GM19452 (cell line): ENCODE results near the gene ZMIZ1.

Experiments used
- ATAC-seq: cut with Tn5 transposase; IDR thresholded peaks from one replicate; pipeline ENCODE4 v1.9.1; 2021; ENCODE audit not compliant: unreplicated experiment

The ZMIZ1 gene

DNA sequence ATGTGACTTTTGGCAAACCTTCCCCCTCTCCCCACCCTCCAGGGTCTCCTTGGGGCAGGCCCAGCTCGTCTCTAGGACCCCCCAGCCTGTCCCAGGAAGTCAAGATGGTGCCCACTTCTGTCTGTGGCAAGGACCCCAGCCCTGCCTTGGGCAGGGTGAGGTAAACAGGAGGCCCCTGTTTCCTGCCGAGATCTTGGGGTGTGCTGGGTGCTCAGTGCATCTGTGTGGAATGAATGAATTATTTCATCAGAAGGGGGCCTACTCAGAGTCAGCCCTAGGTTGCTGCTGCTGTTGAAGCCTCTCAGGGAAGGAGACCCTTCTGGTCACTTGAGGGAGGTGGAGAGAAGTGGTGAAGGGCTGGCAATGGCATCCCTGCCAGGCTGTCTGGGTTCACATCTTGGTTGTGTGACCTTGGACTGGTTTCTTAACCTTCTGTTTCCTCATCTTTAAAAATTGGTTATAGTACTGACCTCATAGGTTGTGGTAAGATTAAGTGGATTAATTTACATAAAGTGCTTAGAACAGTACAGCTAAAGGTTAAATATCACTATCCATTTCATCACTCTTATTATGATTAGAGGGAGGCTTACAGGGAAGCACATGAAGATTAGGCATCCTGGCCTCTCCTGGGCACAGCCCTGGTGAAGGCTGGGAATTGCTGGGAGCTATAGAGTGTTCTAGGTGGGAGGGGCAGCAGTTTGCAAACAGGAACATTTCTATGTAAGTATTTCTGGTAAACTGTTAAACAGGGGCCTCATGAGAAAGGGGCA, 67.7 kb downstream of the ZMIZ1 start:
- no peak for ATAC-seq

GRCh38 chr10:79137300-79137756, 68.6 kb downstream of the ZMIZ1 start:
- ATAC-seq = peak; percentile 26

DNA sequence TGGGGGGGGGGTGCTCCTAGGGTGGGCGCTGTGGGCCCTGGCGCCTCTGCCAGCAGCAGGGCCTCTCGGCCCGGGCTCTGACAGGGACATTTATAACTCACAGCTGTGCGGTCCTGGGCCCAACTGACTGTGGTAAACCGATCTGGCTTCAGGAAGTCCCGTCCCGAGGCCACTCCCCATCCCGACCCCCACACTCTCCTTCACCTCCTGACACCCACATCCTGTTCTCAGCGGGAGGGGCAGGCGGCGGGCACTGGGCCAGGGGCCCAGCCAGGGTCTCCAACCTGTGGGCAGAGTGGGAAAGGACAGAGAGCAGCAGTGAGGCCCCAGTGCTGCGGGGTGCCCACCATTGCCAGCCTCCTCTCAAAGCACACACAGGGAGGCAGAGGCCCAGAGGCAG, 69.1 kb downstream of the ZMIZ1 start:
- ATAC-seq = peak; percentile 68

DNA sequence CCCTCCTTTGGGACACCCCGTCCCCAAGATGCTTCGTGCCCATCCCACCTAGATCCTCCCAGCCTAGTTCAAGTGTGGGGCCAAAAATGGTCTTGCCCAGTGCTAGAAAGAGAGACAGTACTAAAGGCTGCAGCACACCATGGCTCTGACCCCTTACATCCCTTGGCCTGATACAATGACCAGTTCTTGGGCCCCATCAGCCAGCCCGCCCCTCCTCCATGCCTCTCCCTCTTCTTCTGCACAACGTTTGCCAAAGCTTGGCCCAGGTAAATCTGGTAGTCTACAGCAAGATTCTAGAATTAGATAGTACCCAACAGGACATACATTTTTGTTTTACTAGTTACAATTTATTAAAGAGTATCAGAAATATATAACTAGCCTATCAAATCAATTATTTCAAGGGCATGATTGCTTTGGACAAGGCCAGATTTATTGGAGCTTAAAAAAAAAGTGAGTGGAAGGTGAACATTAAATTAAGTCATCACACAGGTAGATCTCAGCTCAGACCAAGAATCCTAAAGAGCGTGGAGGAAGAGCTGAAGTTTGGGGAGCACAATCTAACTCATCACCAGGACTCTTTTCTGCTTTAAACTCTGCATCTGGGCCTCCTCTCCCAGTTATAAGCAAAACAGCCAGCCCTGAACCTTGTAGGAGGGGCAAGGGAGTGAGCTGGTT, 69.8 kb downstream of the ZMIZ1 start:
- ATAC-seq = no peak

- ATAC-seq = no peak
These were observed 70.5 kb downstream of the ZMIZ1 start for GRCh38 chr10:79139124-79139835.

DNA sequence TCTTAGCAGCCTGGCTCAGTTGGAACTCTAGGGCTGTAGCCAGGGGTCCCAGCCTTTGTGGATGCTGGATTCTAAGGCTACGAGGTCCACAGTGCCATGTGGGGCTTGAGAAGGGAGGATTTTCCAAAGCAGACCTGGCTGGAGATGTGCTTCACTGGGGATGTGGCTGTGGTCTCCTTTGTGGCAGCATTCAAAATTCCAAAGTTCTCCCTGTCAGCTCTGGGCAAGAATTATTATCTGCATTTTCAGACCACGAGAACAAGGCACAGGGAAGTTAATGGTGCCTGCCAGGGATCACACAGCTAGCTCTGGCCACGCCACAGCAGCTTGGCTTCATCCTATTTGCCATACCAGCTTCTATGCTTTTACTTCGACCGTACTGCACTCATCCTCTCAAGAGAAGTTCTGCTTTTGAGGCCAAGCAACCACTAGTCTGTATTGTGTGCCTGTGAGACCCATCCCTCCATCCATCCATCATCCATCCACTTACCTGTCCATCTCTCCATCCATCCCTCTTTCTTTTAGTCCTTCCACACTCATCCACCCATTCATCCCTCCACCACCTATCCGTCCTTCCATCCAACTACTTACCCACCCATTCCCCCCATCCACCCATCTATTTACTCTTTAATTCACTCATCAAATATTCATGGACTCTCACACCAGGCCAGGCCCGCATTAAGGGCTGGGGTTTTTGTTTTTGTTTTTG, 71.5 kb downstream of the ZMIZ1 start:
- ATAC-seq = no peak

DNA sequence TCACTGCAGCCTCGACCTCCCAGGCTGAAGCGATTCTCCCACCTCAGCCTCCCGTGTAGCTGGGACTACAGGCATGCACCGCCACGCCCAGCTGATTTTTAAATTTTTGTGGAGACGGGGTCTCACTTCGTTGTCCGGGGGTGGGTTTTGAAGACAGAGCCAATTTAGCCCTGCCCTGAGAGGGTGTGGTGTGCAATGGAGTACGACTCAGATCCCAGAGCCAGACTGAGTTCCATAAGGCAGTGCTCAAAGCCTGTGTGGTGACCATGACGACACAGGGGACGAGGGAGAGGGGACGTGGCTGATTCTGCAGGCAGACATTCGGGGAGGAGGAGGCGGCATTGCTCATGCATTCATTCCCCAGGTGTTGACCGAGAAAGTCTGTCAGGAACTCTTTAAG, 72.1 kb downstream of the ZMIZ1 start:
- ATAC-seq = no peak

DNA sequence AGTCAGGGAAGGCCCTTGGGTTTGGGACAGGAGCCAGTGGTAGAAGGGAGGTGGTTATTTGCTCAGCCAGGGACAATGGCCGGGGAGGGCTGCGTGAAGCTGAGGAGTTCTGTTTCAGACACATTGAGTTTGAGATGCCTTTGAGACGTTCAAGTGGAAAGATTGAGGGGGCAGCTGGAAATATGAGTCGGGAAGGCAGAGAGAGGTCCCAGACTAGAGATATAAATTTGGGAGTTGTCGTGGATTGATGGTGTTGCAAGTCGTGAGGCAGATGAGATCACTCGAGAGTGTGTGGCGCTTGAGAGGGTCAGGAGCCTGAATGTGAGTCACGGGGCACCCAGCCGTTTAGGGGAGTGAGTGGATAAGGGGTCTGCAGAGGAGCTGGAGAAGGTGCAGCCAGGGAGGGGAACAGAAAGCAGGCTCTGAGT, 73.3 kb downstream of the ZMIZ1 start:
- ATAC-seq = no peak

GRCh38 chr10:79142522-79143309, 74.0 kb downstream of the ZMIZ1 start:
- ATAC-seq = no peak

DNA sequence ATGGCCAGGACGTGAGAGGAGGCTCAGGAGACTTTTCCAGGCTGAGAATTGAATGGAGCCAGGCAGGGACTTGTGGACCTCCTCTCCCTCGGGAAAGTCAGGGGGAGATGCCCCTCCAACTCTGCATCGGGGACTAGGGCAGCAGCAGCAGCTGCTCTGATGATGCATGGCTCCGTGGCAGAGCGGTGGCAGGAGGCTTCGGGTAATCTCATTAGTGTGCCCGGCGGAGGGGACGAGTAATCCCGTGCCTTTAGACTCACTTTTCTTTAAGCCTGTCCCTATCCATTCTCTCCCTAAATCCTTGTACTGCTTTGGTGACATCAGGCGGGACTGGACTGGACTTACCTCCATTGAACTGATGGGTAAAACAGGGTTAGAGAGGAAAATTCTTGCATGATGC, 75.1 kb downstream of the ZMIZ1 start:
- ATAC-seq = no peak

DNA sequence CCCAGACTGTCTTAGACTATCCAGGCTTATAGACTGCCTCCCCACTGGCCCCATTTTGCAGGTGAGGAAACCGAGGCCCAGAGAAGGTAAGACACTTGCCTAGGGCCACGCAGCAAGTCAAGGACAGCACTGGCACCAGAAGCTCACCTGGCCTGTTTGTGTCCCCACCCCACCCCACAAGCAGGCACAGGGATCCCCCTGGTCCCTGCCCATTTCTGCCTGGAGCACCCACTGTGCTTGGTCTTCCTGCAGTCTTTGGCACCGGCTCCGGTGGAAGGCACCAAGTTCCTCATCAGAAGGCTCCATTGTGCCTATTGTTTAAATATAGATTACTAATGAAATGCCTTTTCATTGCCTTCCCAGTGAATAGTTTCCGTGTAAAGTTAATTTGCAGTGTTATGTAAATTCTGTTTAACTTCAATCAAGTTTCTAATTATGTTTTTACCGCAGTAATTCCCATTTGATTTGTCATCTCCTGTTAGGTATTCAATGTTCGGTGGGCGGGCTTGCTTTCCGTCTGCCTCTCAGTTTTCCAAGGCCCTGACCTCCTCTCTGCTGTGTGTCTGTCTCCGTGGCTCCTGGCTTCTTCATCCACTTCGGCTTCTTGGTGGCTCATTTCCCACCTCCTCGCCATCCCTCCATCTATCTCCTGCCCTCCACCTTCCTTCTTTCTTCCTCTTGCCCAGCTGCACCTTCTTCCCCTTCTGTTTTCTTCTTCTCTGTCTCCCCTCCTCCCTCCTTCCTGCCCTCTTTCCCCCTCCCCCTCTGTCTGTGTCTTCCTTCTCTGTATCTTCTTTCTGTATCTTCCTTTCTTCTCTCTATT, 75.8 kb downstream of the ZMIZ1 start:
- ATAC-seq = no peak

DNA sequence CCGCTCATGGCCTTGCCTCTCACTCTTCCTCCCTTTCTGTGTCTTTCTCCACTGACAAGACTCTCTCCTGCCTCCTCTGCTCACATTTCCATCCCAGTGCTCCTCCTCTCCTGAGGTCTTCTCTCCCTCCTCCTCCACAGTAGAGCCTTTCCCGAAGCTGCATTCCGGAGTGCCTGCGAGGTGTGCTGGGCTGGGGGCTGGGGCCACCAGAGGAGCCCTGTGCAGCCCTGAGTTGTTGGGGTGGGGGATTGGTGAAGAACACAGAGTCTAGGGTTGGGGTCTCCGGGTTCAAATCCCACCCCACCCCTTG, 76.4 kb downstream of the ZMIZ1 start:
- ATAC-seq = no peak

DNA sequence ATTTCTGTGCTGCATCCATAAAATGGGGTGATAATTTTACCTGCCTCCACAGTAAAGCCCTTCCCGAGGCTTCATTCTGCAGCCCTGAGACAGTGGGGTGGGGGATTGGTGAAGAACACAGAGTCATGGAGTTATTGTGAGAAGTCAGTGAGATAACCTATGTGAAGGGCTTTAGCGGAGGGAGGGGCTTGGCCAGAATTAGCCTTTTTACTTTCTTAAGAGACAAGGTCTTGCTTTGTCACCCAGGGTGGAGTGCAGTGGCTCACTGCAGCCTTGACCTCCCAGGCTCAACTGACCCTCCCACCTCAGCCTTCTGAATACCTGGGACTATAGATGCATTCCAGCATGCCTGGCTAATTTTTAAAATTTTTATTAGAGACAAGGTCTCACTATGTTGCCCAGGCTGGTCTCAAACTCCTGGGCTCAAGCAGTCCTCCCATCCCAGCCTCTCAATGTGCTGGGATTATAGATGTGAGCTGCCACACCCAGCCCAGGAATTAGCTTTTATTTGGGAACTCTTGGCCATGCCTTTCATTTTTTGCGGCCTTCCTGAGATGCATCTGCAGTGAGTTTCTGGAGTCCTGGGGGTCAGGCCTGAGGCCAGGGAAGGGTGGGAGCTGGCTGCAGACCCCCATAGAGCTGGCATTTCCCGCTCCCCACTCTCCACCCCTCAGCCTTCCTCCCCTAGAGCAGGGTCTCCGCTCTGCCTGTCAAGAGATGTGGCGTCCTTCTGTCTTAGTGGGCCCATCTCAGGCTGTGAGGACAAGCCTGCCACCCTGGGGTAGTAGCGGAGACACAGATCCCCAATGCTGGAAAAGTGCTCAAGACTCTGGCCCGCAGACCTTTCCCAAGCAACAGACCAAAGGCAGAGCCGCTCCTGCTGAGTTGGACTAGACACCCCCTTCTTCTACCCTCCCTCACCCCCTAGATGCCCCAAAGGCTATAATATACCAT, 77.0 kb downstream of the ZMIZ1 start:
- ATAC-seq = no peak

DNA sequence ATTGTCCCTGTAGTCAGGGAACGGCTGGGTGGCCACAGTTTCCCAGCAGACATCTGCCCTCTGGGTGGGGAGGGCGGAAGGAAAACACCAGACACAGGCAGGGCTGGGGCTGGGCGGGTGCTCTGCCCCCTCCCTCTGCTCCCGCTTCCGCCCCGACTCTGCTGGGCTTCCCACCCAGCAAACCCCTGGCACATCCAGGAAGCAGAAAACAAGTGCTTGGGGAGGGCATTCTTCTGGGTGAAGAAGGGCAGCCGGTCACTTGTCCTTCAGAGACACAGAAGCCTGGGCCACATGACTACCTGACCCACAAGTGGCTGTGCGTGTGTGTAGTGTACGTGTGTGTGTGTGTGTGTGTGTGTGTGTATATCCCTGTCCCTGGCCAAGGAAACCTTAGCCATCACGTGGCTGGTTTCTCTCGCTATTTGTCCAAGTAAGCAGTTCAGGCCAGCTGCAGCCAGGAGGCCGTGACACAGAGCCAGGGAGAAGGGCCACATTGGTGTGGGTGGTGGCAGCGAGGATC, 77.9 kb downstream of the ZMIZ1 start:
- ATAC-seq = no peak

- no peak for ATAC-seq
These were observed 78.5 kb downstream of the ZMIZ1 start for GRCh38 chr10:79147306-79147705.

GRCh38 chr10:79147796-79148451, 79.2 kb downstream of the ZMIZ1 start:
- no peak for ATAC-seq

DNA sequence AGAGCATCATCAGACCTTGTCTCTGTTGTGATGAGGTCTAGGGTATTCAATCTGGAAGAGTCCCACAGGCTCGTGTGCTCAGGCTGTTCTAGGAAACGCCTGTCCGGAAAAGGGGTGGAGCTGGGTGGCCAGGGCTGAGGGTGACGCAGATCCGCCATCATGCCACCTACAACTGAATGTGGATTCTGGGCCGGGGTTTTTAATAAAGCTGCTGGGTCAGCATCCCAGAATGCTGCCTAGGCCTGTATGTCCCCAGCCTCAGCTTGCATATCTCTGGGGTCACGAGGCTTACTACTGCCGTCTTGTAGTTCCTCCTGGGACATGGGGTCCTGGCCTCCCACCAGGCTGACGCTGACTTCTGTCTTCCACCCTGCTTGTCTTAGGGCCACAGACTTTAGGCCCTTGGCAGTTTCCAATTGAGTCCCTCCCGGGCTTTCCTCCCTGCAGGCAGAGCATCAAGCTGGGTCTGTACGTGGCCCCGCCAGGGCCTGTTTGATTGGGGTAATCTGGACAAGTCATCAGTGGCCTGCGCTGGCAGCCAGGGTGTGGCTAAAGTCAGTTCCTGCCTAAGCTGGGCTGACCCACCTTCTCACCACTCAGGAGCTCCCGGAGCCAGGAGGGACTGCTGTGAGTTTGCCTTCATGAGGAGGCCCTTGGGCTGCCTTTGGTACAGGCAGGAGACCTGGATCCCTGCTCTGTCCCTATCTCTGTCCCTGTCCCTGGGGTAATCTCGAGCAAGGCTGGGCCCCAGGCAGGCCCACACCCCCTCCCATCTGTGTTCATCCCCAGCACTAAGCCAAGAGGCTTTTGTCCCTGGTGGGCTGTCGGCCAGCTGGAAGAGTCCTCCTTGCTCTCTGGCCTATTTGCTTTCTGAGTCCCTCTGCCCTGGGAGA, 79.9 kb downstream of the ZMIZ1 start:
- no peak for ATAC-seq
